HG03575 (cell line): ENCODE results near the gene CNGA3.
"Not testable (repeated sequence)": the region's sequence is repeated elsewhere in the genome, so short reads cannot be mapped to it uniquely, and the experiment has no call there.

Experiments
- ATAC-seq: cut with Tn5 transposase; IDR thresholded peaks from one replicate; pipeline ENCODE4 v1.9.1; 2021; ENCODE audit not compliant: unreplicated experiment, insufficient number of reproducible peaks, low FRiP score; ENCODE audit errors: extremely low read depth

CNGA3 gene

GRCh38 chr2:98346311-98347236, at the start of gene CNGA3:
CNGA3 (plus strand) TSS chr2:98346456; CDS start chr2:98369976, 23,520 bp downstream.
- no peak for ATAC-seq

- ATAC-seq: no peak
Measured at GRCh38 chr2:98297817-98298682, 48.2 kb upstream of the CNGA3 start.

- no peak for ATAC-seq
Measured at GRCh38 chr2:98298683-98299164, 47.5 kb upstream of the CNGA3 start.

GRCh38 chr2:98299211-98299905, 46.9 kb upstream of the CNGA3 start:
- no peak for ATAC-seq

GRCh38 chr2:98300141-98300874, 45.9 kb upstream of the CNGA3 start:
- ATAC-seq: no peak

- ATAC-seq: no peak
Measured at GRCh38 chr2:98301469-98301868, 44.8 kb upstream of the CNGA3 start.

- ATAC-seq: not testable (repeated sequence)
Measured at GRCh38 chr2:98307131-98307696, 39.0 kb upstream of the CNGA3 start.

GRCh38 chr2:98308068-98308467, 38.2 kb upstream of the CNGA3 start:
- ATAC-seq: no peak

GRCh38 chr2:98308532-98308931, 37.7 kb upstream of the CNGA3 start:
- ATAC-seq: no peak

GRCh38 chr2:98309580-98309979, 36.7 kb upstream of the CNGA3 start:
- ATAC-seq: no peak

GRCh38 chr2:98310010-98310409, 36.2 kb upstream of the CNGA3 start:
- no peak for ATAC-seq

GRCh38 chr2:98311090-98311489, 35.2 kb upstream of the CNGA3 start:
- no peak for ATAC-seq

- ATAC-seq: no peak
Measured at GRCh38 chr2:98311771-98312545, 34.3 kb upstream of the CNGA3 start.

GRCh38 chr2:98313492-98314250, 32.6 kb upstream of the CNGA3 start:
- no peak for ATAC-seq

- ATAC-seq: no peak
Measured at GRCh38 chr2:98314251-98314650, 32.0 kb upstream of the CNGA3 start.

GRCh38 chr2:98315957-98316356, 30.3 kb upstream of the CNGA3 start:
- no peak for ATAC-seq

- ATAC-seq: no peak
Measured at GRCh38 chr2:98317214-98317613, 29.0 kb upstream of the CNGA3 start.
